Peyer's patch (tissue), 4 donors: Measurements from ENCODE around the gene C1orf87.

Experiments
- POLR2A ChIP-seq, 2 donors: fragments of 450-650 bp; IDR thresholded peaks; one replicate each; pipeline ENCODE4 v1.5.1; 2017; ENCODE audit warnings: antibody characterized with exemption in 2 of 2, mild to moderate bottlenecking in 2 of 2, moderate library complexity in 2 of 2
- TF ChIP-seq, protein P1 (sequence below), 6 experiments: fragments of 450-650 bp in 4 of 6; fragments of 200-600 bp in 2 of 6; sonication (generic) in 1 of 6; IDR thresholded peaks; one replicate each; pipeline ENCODE4 v1.5.1; 2017 to 2019; ENCODE audit warnings: antibody characterized with exemption in 6 of 6, mild to moderate bottlenecking in 3 of 6, moderate library complexity in 1 of 6

- TF ChIP-seq, protein P1, sequence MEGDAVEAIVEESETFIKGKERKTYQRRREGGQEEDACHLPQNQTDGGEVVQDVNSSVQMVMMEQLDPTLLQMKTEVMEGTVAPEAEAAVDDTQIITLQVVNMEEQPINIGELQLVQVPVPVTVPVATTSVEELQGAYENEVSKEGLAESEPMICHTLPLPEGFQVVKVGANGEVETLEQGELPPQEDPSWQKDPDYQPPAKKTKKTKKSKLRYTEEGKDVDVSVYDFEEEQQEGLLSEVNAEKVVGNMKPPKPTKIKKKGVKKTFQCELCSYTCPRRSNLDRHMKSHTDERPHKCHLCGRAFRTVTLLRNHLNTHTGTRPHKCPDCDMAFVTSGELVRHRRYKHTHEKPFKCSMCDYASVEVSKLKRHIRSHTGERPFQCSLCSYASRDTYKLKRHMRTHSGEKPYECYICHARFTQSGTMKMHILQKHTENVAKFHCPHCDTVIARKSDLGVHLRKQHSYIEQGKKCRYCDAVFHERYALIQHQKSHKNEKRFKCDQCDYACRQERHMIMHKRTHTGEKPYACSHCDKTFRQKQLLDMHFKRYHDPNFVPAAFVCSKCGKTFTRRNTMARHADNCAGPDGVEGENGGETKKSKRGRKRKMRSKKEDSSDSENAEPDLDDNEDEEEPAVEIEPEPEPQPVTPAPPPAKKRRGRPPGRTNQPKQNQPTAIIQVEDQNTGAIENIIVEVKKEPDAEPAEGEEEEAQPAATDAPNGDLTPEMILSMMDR (IDR thresholded peaks at IDR 0.05): no peak
- TF ChIP-seq POLR2A (IDR thresholded peaks at IDR 0.05): no peak
Observed at GRCh38 chr1:60088620-60089155, 15.1 kb upstream of the C1orf87 start.
